MM.1S (cell line): Measurements from ENCODE around the gene SH3RF3.

Source experiments
- DNase-seq: peaks from one replicate; pipeline ENCODE4 v3.0.0-alpha.2; 2015
- H2AFZ ChIP-seq: fragments of 300-600 bp; sonication (generic); 2 replicates; pipeline ENCODE4 v1.6.0; 2016; ENCODE audit warnings: antibody characterized with exemption, low read length
- H3F3A ChIP-seq: fragments of 300-600 bp; sonication (generic); 2 replicates; pipeline ENCODE4 v1.6.1; 2016; ENCODE audit warnings: mild to moderate bottlenecking, antibody characterized with exemption, low read length, moderate library complexity, mixed read lengths; ENCODE audit not compliant: insufficient read depth
- H3K27ac ChIP-seq: fragments of 300-600 bp; sonication (generic); 2 replicates; pipeline ENCODE4 v1.5.1; 2016; ENCODE audit warnings: mild to moderate bottlenecking, low read length
- H3K27me3 ChIP-seq: fragments of 300-600 bp; sonication (generic); replicated peaks from 2 replicates; pipeline ENCODE4 v1.6.0; 2016; ENCODE audit warnings: low read length; ENCODE audit not compliant: insufficient read depth
- H3K36me3 ChIP-seq: fragments of 300-600 bp; sonication (generic); replicated peaks from 2 replicates; pipeline ENCODE4 v1.6.1; 2016; ENCODE audit warnings: mild to moderate bottlenecking, low read length, mixed read lengths; ENCODE audit not compliant: insufficient read depth
- H3K4me1 ChIP-seq: fragments of 300-600 bp; sonication (generic); 2 replicates; pipeline ENCODE4 v1.6.1; 2016; ENCODE audit warnings: low read length, mixed read lengths
- H3K4me2 ChIP-seq: fragments of 300-600 bp; sonication (generic); 2 replicates; pipeline ENCODE4 v1.6.0; 2016; ENCODE audit warnings: low read depth, low read length
- H3K4me3 ChIP-seq: fragments of 300-600 bp; sonication (generic); 2 replicates; pipeline ENCODE4 v1.5.1; 2016; ENCODE audit warnings: low read length, mixed read lengths
- H3K79me2 ChIP-seq: fragments of 300-600 bp; sonication (generic); 2 replicates; pipeline ENCODE4 v1.6.1; 2016; ENCODE audit warnings: mixed run types, low read length, mixed read lengths
- H3K9ac ChIP-seq: fragments of 300-600 bp; sonication (generic); 2 replicates; pipeline ENCODE4 v1.6.1; 2016; ENCODE audit warnings: low read length, mixed read lengths
- H3K9me2 ChIP-seq: fragments of 300-600 bp; sonication (generic); replicated peaks from 2 replicates; pipeline ENCODE4 v1.6.1; 2016; ENCODE audit warnings: mild to moderate bottlenecking, low read length, mixed read lengths; ENCODE audit not compliant: insufficient read depth
- H3K9me3 ChIP-seq: fragments of 300-600 bp; sonication (generic); replicated peaks from 2 replicates; pipeline ENCODE4 v1.6.1; 2016; ENCODE audit warnings: mild to moderate bottlenecking, low read length, mixed read lengths; ENCODE audit not compliant: insufficient read depth
- H4K20me1 ChIP-seq: fragments of 300-600 bp; sonication (generic); 2 replicates; pipeline ENCODE4 v1.6.1; 2016; ENCODE audit warnings: mild to moderate bottlenecking, low read length, moderate library complexity, mixed read lengths; ENCODE audit not compliant: insufficient read depth
- EZH2 ChIP-seq: fragments of 300-600 bp; sonication (generic); optimal IDR thresholded peaks from 2 replicates; pipeline ENCODE3; 2017; ENCODE audit warnings: low read depth, mild to moderate bottlenecking, antibody characterized with exemption, low read length, mixed read lengths
- EZH2phosphoT487 ChIP-seq: fragments of 300-600 bp; sonication (generic); IDR thresholded peaks from 2 replicates; pipeline ENCODE4 v1.6.1; 2018; ENCODE audit warnings: antibody characterized with exemption, low read length
- TF ChIP-seq, protein P1 (sequence below): fragments of 300-600 bp; sonication (generic); IDR thresholded peaks from 2 replicates; pipeline ENCODE4 v1.5.1; 2016; ENCODE audit warnings: antibody characterized with exemption, low read length, mixed read lengths

Gene SH3RF3

DNA sequence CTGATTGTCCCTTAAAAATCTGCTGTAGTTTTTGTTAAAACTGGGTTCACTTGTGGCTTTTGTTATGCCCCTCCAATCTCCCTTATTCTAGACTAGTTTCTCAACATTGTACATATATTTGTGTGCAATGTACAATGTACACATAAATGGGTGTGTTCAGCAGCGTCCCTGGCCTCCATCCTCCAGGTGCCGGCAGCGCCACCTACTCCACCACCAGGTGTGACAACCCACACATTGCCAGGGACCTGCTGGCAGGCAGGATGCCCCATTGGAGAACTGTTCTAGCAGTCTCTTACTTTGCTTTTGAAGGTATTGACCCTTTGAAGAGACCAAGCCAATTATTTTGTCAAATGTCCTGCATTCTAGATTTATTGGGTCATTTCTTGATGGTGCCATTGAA is 75.4 kb downstream of the SH3RF3 start:
- H3K4me2 ChIP-seq, result no peak overlapping the region
- H3K4me1 ChIP-seq, result peaks cover 37% of the 10 kb centered on the region
- no peak for DNase-seq
- H3K27ac ChIP-seq, result no peak overlapping the region
- H3F3A ChIP-seq, result no peaks in the 10 kb centered on the region
- H2AFZ ChIP-seq, result no peak overlapping the region
- H3K4me3 ChIP-seq, result no peak overlapping the region
- H3K36me3 ChIP-seq, result no peaks in the 10 kb centered on the region
- H3K9me3 ChIP-seq, result no peaks in the 10 kb centered on the region
- H3K27me3 ChIP-seq, result no peaks in the 10 kb centered on the region
- H4K20me1 ChIP-seq, result no peaks in the 10 kb centered on the region
- H3K79me2 ChIP-seq, result peaks cover 93% of the 10 kb centered on the region
- H3K9ac ChIP-seq, result no peak overlapping the region
- TF ChIP-seq EZH2phosphoT487 (no peak), EZH2 (no peak)
- TF ChIP-seq, protein P1, sequence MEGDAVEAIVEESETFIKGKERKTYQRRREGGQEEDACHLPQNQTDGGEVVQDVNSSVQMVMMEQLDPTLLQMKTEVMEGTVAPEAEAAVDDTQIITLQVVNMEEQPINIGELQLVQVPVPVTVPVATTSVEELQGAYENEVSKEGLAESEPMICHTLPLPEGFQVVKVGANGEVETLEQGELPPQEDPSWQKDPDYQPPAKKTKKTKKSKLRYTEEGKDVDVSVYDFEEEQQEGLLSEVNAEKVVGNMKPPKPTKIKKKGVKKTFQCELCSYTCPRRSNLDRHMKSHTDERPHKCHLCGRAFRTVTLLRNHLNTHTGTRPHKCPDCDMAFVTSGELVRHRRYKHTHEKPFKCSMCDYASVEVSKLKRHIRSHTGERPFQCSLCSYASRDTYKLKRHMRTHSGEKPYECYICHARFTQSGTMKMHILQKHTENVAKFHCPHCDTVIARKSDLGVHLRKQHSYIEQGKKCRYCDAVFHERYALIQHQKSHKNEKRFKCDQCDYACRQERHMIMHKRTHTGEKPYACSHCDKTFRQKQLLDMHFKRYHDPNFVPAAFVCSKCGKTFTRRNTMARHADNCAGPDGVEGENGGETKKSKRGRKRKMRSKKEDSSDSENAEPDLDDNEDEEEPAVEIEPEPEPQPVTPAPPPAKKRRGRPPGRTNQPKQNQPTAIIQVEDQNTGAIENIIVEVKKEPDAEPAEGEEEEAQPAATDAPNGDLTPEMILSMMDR, result no peak
- no peaks in the 10 kb centered on the region for H3K9me2 ChIP-seq

DNA sequence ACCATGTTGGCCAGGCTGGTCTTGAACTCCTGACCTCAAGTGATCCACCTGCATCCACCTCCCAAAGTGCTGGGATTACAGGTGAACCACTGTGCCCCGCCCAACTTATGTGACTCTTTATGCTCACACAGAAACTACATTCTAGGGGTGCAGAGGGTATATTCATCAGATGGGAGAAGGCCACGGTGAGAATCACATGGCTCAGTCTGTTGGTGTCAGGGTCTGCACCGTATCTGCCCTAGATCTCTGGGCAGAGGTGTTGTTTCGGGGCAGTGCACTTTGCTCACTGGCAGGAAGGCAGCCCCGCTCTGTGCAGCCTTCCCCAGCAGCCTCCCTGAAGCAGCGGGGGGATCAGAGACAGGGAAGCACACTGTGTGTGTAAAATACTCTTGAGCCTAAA is 76.4 kb downstream of the SH3RF3 start:
- Histone ChIP-seq H3K9ac (no peak overlapping the region), H2AFZ (no peak overlapping the region), H3K27me3 (no peaks in the 10 kb centered on the region), H3K79me2 (peaks cover 96% of the 10 kb centered on the region), H3K36me3 (no peaks in the 10 kb centered on the region), H3F3A (no peaks in the 10 kb centered on the region), H3K4me3 (no peak overlapping the region), H3K4me1 (peaks cover 37% of the 10 kb centered on the region), H3K4me2 (no peak overlapping the region), H3K27ac (no peak overlapping the region), H3K9me2 (no peaks in the 10 kb centered on the region), H3K9me3 (no peaks in the 10 kb centered on the region), H4K20me1 (no peaks in the 10 kb centered on the region)
- no peak for DNase-seq
- TF ChIP-seq EZH2phosphoT487, result no peak
- TF ChIP-seq, protein P1, result no peak
- no peak for TF ChIP-seq EZH2

- H4K20me1 ChIP-seq, result no peaks in the 10 kb centered on the region
- H3K4me2 ChIP-seq, result peak overlapping the region; percentile 11; the same call in 1 of the 2 replicates
- peak overlapping the region; percentile 31; the same call in 1 of the 2 replicates for H3K27ac ChIP-seq
- H3K79me2 ChIP-seq, result peaks cover 97% of the 10 kb centered on the region
- H3K27me3 ChIP-seq, result no peaks in the 10 kb centered on the region
- H2AFZ ChIP-seq, result no peak overlapping the region
- no peaks in the 10 kb centered on the region for H3K9me3 ChIP-seq
- H3F3A ChIP-seq, result no peaks in the 10 kb centered on the region
- no peak overlapping the region for H3K4me3 ChIP-seq
- H3K9me2 ChIP-seq, result no peaks in the 10 kb centered on the region
- no peak for DNase-seq
- no peaks in the 10 kb centered on the region for H3K36me3 ChIP-seq
- peaks cover 37% of the 10 kb centered on the region for H3K4me1 ChIP-seq
- no peak overlapping the region for H3K9ac ChIP-seq
- no peak for TF ChIP-seq EZH2phosphoT487
- no peak for TF ChIP-seq EZH2
- TF ChIP-seq, protein P1, result no peak
Measured at GRCh38 chr2:109206569-109207146, 77.7 kb downstream of the SH3RF3 start.
